Peyer's patch (tissue), 4 donors: ENCODE measurements around the gene METTL26. TPM values are rescaled to one million over a fixed set of nuclear protein-coding genes. Genes with fewer than 3 reads are reported as not detected.

Experiments used
- DNase-seq, 3 donors: peaks; one replicate each; pipeline ENCODE4 v3.0.0-alpha.2; 2017 to 2019
- H3K27ac ChIP-seq, 4 donors: fragments of 200-600 bp; sonication (generic); one replicate each; pipeline ENCODE4 v1.5.1; 2016 to 2019
- H3K27me3 ChIP-seq, 2 donors: fragments of 200-600 bp; sonication (generic); one replicate each; pipeline ENCODE4 v1.5.1; 2019
- H3K36me3 ChIP-seq, 3 donors: fragments of 200-600 bp; sonication (generic); one replicate each; pipeline ENCODE4 v1.5.1; 2016 to 2019
- H3K4me1 ChIP-seq, 4 donors: fragments of 200-600 bp; sonication (generic); one replicate each; pipeline ENCODE4 v1.5.1; 2016 to 2019
- H3K4me3 ChIP-seq, 4 donors: fragments of 200-600 bp; sonication (generic); 1 replicate in 3 of 4; 2 replicates in 1 of 4; pipeline ENCODE4 v1.5.1; 2016 to 2019; ENCODE audit warnings: mild to moderate bottlenecking in 1 of 4
- H3K9me3 ChIP-seq, 4 donors: fragments of 200-600 bp; sonication (generic); one replicate each; pipeline ENCODE4 v1.5.1; 2016 to 2019; ENCODE audit warnings: mild to moderate bottlenecking in 1 of 4
- CTCF ChIP-seq, 6 experiments: fragments of 450-650 bp in 4 of 6; fragments of 200-600 bp in 2 of 6; sonication (generic) in 1 of 6; IDR thresholded peaks; one replicate each; pipeline ENCODE4 v1.5.1; 2017 to 2019; ENCODE audit warnings: antibody characterized with exemption in 6 of 6, mild to moderate bottlenecking in 3 of 6, moderate library complexity in 1 of 6
- POLR2A ChIP-seq, 2 donors: fragments of 450-650 bp; IDR thresholded peaks; one replicate each; pipeline ENCODE4 v1.5.1; 2017; ENCODE audit warnings: antibody characterized with exemption in 2 of 2, mild to moderate bottlenecking in 2 of 2, moderate library complexity in 2 of 2
- total RNA-seq, 4 donors: library from RNA; depleted of rRNA; stranded (reverse); fragments of >200 nt; gene quantifications; one replicate each; pipeline ENCODE4 v1.1.0, GENCODE V29; 2016

Gene METTL26
- total RNA-seq, 4 donors from 2014 or later = 44.5 to 153 (median 60.2) TPM

GRCh38 chr16:647173-647902 lies 11.2 kb upstream of the METTL26 start:
- Histone ChIP-seq H3K36me3 (no peaks in the 10 kb centered on the region), H3K9me3 (no peaks in the 10 kb centered on the region), H3K27ac (peak overlapping the region; percentile 90 to 98 (median 95)), H3K4me1 (peaks cover 0 to 64% (median 20%) of the 10 kb centered on the region in 4 donors), H3K4me3 (peak overlapping the region in 2 of 4 donors; percentile 65 to 80), H3K27me3 (no peaks in the 10 kb centered on the region)
- peak in 1 of 3 donors; percentile 69 for DNase-seq
- TF ChIP-seq CTCF (IDR thresholded peaks at IDR 0.05) (no peak), POLR2A (IDR thresholded peaks at IDR 0.05) (peak in 1 of 2 donors; percentile 36)

GRCh38 chr16:646679-647172 lies 10.6 kb upstream of the METTL26 start:
- Histone ChIP-seq H3K9me3 (no peaks in the 10 kb centered on the region), H3K4me1 (peaks cover 0 to 64% (median 20%) of the 10 kb centered on the region in 4 donors), H3K4me3 (peak overlapping the region in 2 of 4 donors; percentile 65 to 80), H3K27me3 (no peaks in the 10 kb centered on the region), H3K27ac (peak overlapping the region in 3 of 4 donors; percentile 90 to 98 (median 95)), H3K36me3 (no peaks in the 10 kb centered on the region)
- TF ChIP-seq POLR2A (IDR thresholded peaks at IDR 0.05) (no peak), CTCF (IDR thresholded peaks at IDR 0.05) (no peak)
- DNase-seq = no peak

GRCh38 chr16:645852-646678 lies 10.0 kb upstream of the METTL26 start:
- DNase-seq = peak in 2 of 3 donors; percentile 89 to 90

GRCh38 chr16:644556-644955 lies 8.5 kb upstream of the METTL26 start:
- no peaks in the 10 kb centered on the region for H3K36me3 ChIP-seq
- H3K4me3 ChIP-seq = no peak overlapping the region
- no peaks in the 10 kb centered on the region for H3K27me3 ChIP-seq
- no peaks in the 10 kb centered on the region for H3K9me3 ChIP-seq
- DNase-seq = no peak
- TF ChIP-seq POLR2A (IDR thresholded peaks at IDR 0.05) = no peak
- TF ChIP-seq CTCF (IDR thresholded peaks at IDR 0.05) = no peak
- peak overlapping the region in 3 of 4 donors; percentile 90 to 98 (median 95) for H3K27ac ChIP-seq
- peaks cover 0 to 48% (median 18%) of the 10 kb centered on the region in 4 donors for H3K4me1 ChIP-seq

More at GRCh38 chr16:645852-646678, 10.0 kb upstream of the METTL26 start:
- Histone ChIP-seq H3K9me3 (no peaks in the 10 kb centered on the region), H3K4me3 (peak overlapping the region in 2 of 4 donors; percentile 65 to 80), H3K27ac (peak overlapping the region in 3 of 4 donors; percentile 90 to 98 (median 95)), H3K36me3 (no peaks in the 10 kb centered on the region), H3K27me3 (no peaks in the 10 kb centered on the region), H3K4me1 (peaks cover 0 to 62% (median 21%) of the 10 kb centered on the region in 4 donors)
- TF ChIP-seq POLR2A (IDR thresholded peaks at IDR 0.05) (peak; percentile 56 to 83), CTCF (IDR thresholded peaks at IDR 0.05) (no peak)

GRCh38 chr16:643050-643368 lies 6.9 kb upstream of the METTL26 start:
- Histone ChIP-seq H3K27ac (peak overlapping the region; percentile 90 to 99 (median 92)), H3K9me3 (no peaks in the 10 kb centered on the region), H3K36me3 (no peaks in the 10 kb centered on the region), H3K4me3 (peak overlapping the region; percentile 70 to 98 (median 82)), H3K4me1 (peaks cover 0 to 42% (median 12%) of the 10 kb centered on the region in 4 donors), H3K27me3 (no peaks in the 10 kb centered on the region)
- DNase-seq = no peak
- TF ChIP-seq POLR2A (IDR thresholded peaks at IDR 0.05) (no peak), CTCF (IDR thresholded peaks at IDR 0.05) (no peak)
